Activated T-helper 1 cell treated with anti-CD3 and anti-CD28 coated beads, Interleukin-12 subunit alpha, Interleukin-12 subunit beta, Interleukin-2, Interleukin-4 antibody, amounts not matched to agents 30 ng/mL and 10 ng/mL and 1 ng/mL, durations not matched to agents 14 hours and 24 hours and 36 hours (primary cell): ENCODE results near the gene TOX2. TPM values are rescaled to one million over a fixed set of nuclear protein-coding genes. Genes with fewer than 3 reads are reported as not detected.

Source experiments
- DNase-seq: peaks from one replicate; pipeline ENCODE4 v3.0.0; 2021; ENCODE audit warnings: low spot score
- H3K27ac Mint-ChIP-seq: one replicate; pipeline ENCODE4 v1.8.0; 2021; ENCODE audit warnings: mild to moderate bottlenecking, mixed read lengths
- H3K27me3 Mint-ChIP-seq: one replicate; pipeline ENCODE4 v1.8.0; 2022; ENCODE audit warnings: mild to moderate bottlenecking, moderate library complexity, mixed read lengths; ENCODE audit not compliant: insufficient read depth
- H3K36me3 Mint-ChIP-seq: one replicate; pipeline ENCODE4 v1.8.0; 2021; ENCODE audit warnings: low read depth, mixed read lengths
- H3K4me1 Mint-ChIP-seq: one replicate; pipeline ENCODE4 v1.8.0; 2021; ENCODE audit warnings: low read depth, mixed read lengths
- H3K4me3 Mint-ChIP-seq: one replicate; pipeline ENCODE4 v1.8.0; 2021; ENCODE audit warnings: mild to moderate bottlenecking, moderate library complexity, mixed read lengths
- H3K9me3 Mint-ChIP-seq: one replicate; pipeline ENCODE4 v1.8.0; 2021; ENCODE audit warnings: mixed read lengths
- intact Hi-C: fragments of 100-400 bp; cut with micrococcal nuclease; formaldehyde crosslinking; loops from one replicate; pipeline ENCODE4 v1.15.1; 2024
- total RNA-seq: library from RNA; stranded (reverse); gene quantifications from 2 replicates; pipeline ENCODE4 v1.2.3, GENCODE V29; 2022

The TOX2 gene
- total RNA-seq, 1 donor from 2014 or later, result 4.0 TPM

GRCh38 chr20:43904827-43905177 lies 9.8 kb upstream of the TOX2 start:
- H3K4me3 Mint-ChIP-seq, result no peak overlapping the region
- H3K4me1 Mint-ChIP-seq, result no peaks in the 10 kb centered on the region
- H3K9me3 Mint-ChIP-seq, result peaks cover 29% of the 10 kb centered on the region
- H3K27me3 Mint-ChIP-seq, result peaks cover 6% of the 10 kb centered on the region
- intact Hi-C loops, result no loop called here
- H3K27ac Mint-ChIP-seq, result no peak overlapping the region
- DNase-seq, result no peak
- H3K36me3 Mint-ChIP-seq, result peaks cover 1% of the 10 kb centered on the region

- Mint-ChIP-seq H3K27me3 (peaks cover 6% of the 10 kb centered on the region), H3K4me3 (no peak overlapping the region), H3K27ac (no peak overlapping the region), H3K9me3 (peaks cover 22% of the 10 kb centered on the region), H3K36me3 (peaks cover 1% of the 10 kb centered on the region), H3K4me1 (peaks cover 10% of the 10 kb centered on the region)
- intact Hi-C loops, result no loop called here
- DNase-seq, result no peak
Observed at GRCh38 chr20:43906505-43907034, 8.1 kb upstream of the TOX2 start.

- Mint-ChIP-seq H3K36me3 (peaks cover 1% of the 10 kb centered on the region), H3K9me3 (peaks cover 34% of the 10 kb centered on the region), H3K4me1 (peaks cover 10% of the 10 kb centered on the region), H3K27me3 (peaks cover 11% of the 10 kb centered on the region), H3K27ac (no peak overlapping the region), H3K4me3 (no peak overlapping the region)
- intact Hi-C loops, result no loop called here
- no peak for DNase-seq
Observed at GRCh38 chr20:43909211-43909610, 5.4 kb upstream of the TOX2 start.

- peaks cover 1% of the 10 kb centered on the region for H3K36me3 Mint-ChIP-seq
- H3K27me3 Mint-ChIP-seq, result peaks cover 11% of the 10 kb centered on the region
- peaks cover 10% of the 10 kb centered on the region for H3K4me1 Mint-ChIP-seq
- no peak overlapping the region for H3K4me3 Mint-ChIP-seq
- no peak for DNase-seq
- intact Hi-C loops, result loop anchor here (5.0 to 10.0 kb wide), 2 partner anchors 173 to 245 kb away; partner anchors contain the start of gene MYBL2
- H3K9me3 Mint-ChIP-seq, result peaks cover 34% of the 10 kb centered on the region
- no peak overlapping the region for H3K27ac Mint-ChIP-seq
Observed at GRCh38 chr20:43909720-43910119, 4.9 kb upstream of the TOX2 start.

- no peak overlapping the region for H3K4me3 Mint-ChIP-seq
- H3K36me3 Mint-ChIP-seq, result peaks cover 5% of the 10 kb centered on the region
- H3K27me3 Mint-ChIP-seq, result peaks cover 16% of the 10 kb centered on the region
- H3K27ac Mint-ChIP-seq, result no peak overlapping the region
- intact Hi-C loops, result loop anchor here (5.0 to 10.0 kb wide), 2 partner anchors 172 to 246 kb away; partner anchors contain the start of gene MYBL2
- H3K9me3 Mint-ChIP-seq, result peaks cover 34% of the 10 kb centered on the region
- DNase-seq, result no peak
- H3K4me1 Mint-ChIP-seq, result peaks cover 17% of the 10 kb centered on the region
Observed at GRCh38 chr20:43910564-43910963, 4.1 kb upstream of the TOX2 start.

GRCh38 chr20:43911066-43911465 lies 3.6 kb upstream of the TOX2 start:
- H3K4me1 Mint-ChIP-seq, result peaks cover 17% of the 10 kb centered on the region
- DNase-seq, result no peak
- H3K9me3 Mint-ChIP-seq, result peaks cover 34% of the 10 kb centered on the region
- peaks cover 17% of the 10 kb centered on the region for H3K27me3 Mint-ChIP-seq
- H3K36me3 Mint-ChIP-seq, result peaks cover 5% of the 10 kb centered on the region
- intact Hi-C loops, result loop anchor here (5.0 to 10.0 kb wide), 2 partner anchors 171 to 246 kb away; partner anchors contain the start of gene MYBL2
- H3K4me3 Mint-ChIP-seq, result no peak overlapping the region
- H3K27ac Mint-ChIP-seq, result no peak overlapping the region

- DNase-seq, result no peak
Observed at GRCh38 chr20:43913291-43914025, 1.2 kb upstream of the TOX2 start.

GRCh38 chr20:43915211-43916072 lies 790 bp downstream of the TOX2 start:
- peak; percentile 37 for DNase-seq
- Mint-ChIP-seq H3K9me3 (peaks cover 20% of the 10 kb centered on the region), H3K4me3 (peak overlapping the region; percentile 87), H3K4me1 (peaks cover 35% of the 10 kb centered on the region), H3K36me3 (peaks cover 8% of the 10 kb centered on the region), H3K27me3 (peaks cover 37% of the 10 kb centered on the region), H3K27ac (peak overlapping the region; percentile 81)
- intact Hi-C loops, result loop anchor here (1.0 to 10.0 kb wide), 6 partner anchors 10 to 251 kb away; partner anchors contain the start of gene MYBL2

More at GRCh38 chr20:43913291-43914025, 1.2 kb upstream of the TOX2 start:
- peaks cover 28% of the 10 kb centered on the region for H3K4me1 Mint-ChIP-seq
- intact Hi-C loops, result loop anchor here (2.0 to 10.0 kb wide), 3 partner anchors 73 to 249 kb away; partner anchors contain the start of gene MYBL2
- H3K9me3 Mint-ChIP-seq, result peaks cover 26% of the 10 kb centered on the region
- H3K27ac Mint-ChIP-seq, result no peak overlapping the region
- H3K27me3 Mint-ChIP-seq, result peaks cover 31% of the 10 kb centered on the region
- peak overlapping the region; percentile 70 for H3K4me3 Mint-ChIP-seq
- H3K36me3 Mint-ChIP-seq, result peaks cover 5% of the 10 kb centered on the region

- H3K27ac Mint-ChIP-seq, result peak overlapping the region; percentile 79
- intact Hi-C loops, result loop anchor here (1.0 to 10.0 kb wide), 3 partner anchors 39 to 251 kb away; partner anchors contain the start of gene MYBL2
Observed at GRCh38 chr20:43916073-43916880, 1.6 kb downstream of the TOX2 start.

GRCh38 chr20:43916881-43917371 lies 2.3 kb downstream of the TOX2 start:
- H3K4me3 Mint-ChIP-seq, result peak overlapping the region; percentile 74
- H3K4me1 Mint-ChIP-seq, result peaks cover 38% of the 10 kb centered on the region
- H3K27me3 Mint-ChIP-seq, result peaks cover 37% of the 10 kb centered on the region
- peaks cover 8% of the 10 kb centered on the region for H3K36me3 Mint-ChIP-seq
- H3K27ac Mint-ChIP-seq, result peak overlapping the region; percentile 79
- no peak for DNase-seq
- H3K9me3 Mint-ChIP-seq, result peaks cover 17% of the 10 kb centered on the region
- intact Hi-C loops, result loop anchor here (1.0 to 10.0 kb wide), 3 partner anchors 38 to 252 kb away; partner anchors contain the start of gene MYBL2

More at GRCh38 chr20:43916073-43916880, 1.6 kb downstream of the TOX2 start:
- H3K36me3 Mint-ChIP-seq, result peaks cover 8% of the 10 kb centered on the region
- H3K4me3 Mint-ChIP-seq, result peak overlapping the region; percentile 87
- H3K9me3 Mint-ChIP-seq, result peaks cover 20% of the 10 kb centered on the region
- H3K27me3 Mint-ChIP-seq, result peaks cover 37% of the 10 kb centered on the region
- H3K4me1 Mint-ChIP-seq, result peaks cover 33% of the 10 kb centered on the region
- no peak for DNase-seq

GRCh38 chr20:43917380-43917779 lies 2.7 kb downstream of the TOX2 start:
- no peak for DNase-seq
- intact Hi-C loops, result loop anchor here (2.0 to 10.0 kb wide), 2 partner anchors 153 to 253 kb away; partner anchors contain the start of gene MYBL2
- Mint-ChIP-seq H3K4me3 (peak overlapping the region; percentile 74), H3K27ac (no peak overlapping the region), H3K36me3 (peaks cover 8% of the 10 kb centered on the region), H3K4me1 (peaks cover 42% of the 10 kb centered on the region), H3K27me3 (peaks cover 35% of the 10 kb centered on the region), H3K9me3 (peaks cover 13% of the 10 kb centered on the region)
